ENCODE results near the gene MTUS2.

The MTUS2 gene

GRCh38 chr13:29548722-29549121 is 728.6 kb downstream of the MTUS2 start:
- no peak for DNase-seq (ENCODE audit: low read depth in 2 of 2)

GRCh38 chr13:29550430-29550988 is 730.4 kb downstream of the MTUS2 start:
- no peak for DNase-seq (ENCODE audit: low read depth in 2 of 2)

DNA sequence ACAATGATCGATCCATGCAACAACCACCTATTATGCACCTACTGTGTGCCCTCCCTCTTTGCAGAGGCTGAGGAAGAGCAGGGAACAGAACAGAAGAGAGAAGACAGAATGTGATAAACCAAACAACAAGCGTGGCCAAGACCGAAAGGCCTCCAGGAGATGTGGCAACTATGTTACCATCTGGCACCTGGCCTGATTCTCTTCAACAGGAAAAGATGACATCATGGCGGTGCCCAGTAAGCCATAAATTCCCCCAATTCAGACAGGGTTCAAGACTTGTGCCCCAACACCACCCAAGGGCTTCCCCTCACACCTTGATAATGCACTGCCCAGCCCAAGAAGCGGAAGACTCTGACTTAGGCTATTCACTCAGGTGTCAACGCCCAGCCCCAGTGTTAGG is 731.1 kb downstream of the MTUS2 start:
- DNase-seq (ENCODE audit: low read depth in 2 of 2) = no peak

Data from stimulated activated CD8-positive, alpha-beta memory T cell treated with anti-CD3 and anti-CD28 coated beads, Interleukin-2, amount 100 ng/mL, for 48 hours (primary cell).